Measurements from ENCODE around the gene CD46.

Gene CD46

DNA sequence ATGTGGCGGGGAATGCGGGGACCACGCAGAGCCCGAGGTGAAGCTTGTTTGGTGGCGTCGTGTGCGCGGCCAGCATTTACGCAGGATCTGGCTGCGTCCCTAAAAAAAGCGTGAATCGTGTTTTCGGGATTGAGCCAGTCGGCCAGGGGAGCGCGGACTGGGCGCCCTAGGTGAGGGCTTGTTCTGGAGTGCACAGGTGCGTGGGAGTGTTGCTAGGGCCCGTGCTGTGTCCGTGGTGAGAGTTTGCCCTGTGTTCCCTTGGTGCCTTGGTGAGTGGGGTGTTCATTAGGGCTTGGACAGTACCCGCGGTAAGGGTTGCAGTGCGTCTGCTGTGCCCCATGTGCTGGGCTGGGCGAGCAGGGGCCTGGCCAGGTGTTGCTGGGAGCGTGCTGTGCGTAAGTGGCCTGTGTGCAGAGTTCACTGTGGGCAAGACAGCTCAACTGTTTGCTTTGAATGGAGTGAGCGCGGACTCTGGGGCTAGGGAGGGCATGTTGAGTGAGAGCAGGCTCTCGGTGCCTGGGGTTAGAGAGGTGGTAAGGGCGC lies 673 bp downstream of the CD46 start:
- TF ChIP-seq, protein P1, sequence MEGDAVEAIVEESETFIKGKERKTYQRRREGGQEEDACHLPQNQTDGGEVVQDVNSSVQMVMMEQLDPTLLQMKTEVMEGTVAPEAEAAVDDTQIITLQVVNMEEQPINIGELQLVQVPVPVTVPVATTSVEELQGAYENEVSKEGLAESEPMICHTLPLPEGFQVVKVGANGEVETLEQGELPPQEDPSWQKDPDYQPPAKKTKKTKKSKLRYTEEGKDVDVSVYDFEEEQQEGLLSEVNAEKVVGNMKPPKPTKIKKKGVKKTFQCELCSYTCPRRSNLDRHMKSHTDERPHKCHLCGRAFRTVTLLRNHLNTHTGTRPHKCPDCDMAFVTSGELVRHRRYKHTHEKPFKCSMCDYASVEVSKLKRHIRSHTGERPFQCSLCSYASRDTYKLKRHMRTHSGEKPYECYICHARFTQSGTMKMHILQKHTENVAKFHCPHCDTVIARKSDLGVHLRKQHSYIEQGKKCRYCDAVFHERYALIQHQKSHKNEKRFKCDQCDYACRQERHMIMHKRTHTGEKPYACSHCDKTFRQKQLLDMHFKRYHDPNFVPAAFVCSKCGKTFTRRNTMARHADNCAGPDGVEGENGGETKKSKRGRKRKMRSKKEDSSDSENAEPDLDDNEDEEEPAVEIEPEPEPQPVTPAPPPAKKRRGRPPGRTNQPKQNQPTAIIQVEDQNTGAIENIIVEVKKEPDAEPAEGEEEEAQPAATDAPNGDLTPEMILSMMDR (IDR thresholded peaks at IDR 0.05; ENCODE audit: low read depth, low read length), result no peak
- Histone ChIP-seq H3K4me3 (ENCODE audit: low read depth, low read length) (peak overlapping the region; percentile 92), H3K36me3 (peaks cover 4% of the 10 kb centered on the region; the same call in 1 of the 2 replicates), H3K27me3 (no peaks in the 10 kb centered on the region), H3K4me1 (peaks cover 8% of the 10 kb centered on the region), H3K9me3 (no peaks in the 10 kb centered on the region)
- peak; percentile 39 for DNase-seq

DNA sequence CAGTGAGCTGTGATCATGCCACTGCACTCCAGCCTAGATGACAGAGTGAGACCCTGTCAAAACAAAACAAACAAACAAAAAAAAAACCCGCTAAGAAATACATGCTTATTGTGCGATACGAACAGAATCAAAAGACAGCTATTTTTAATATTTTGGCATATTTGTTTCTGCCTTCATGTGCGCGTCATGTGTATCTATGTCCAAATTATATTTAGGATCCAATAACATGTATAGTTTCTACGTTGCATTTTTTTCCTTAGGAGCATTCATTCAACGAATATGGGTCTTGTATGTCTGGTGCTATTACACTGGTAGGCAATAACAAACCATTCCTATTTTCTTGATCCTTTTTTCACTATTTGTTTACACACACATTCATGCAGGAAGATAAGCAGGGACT lies 1.8 kb downstream of the CD46 start:
- no peaks in the 10 kb centered on the region for H3K9me3 ChIP-seq
- H3K36me3 ChIP-seq, result peaks cover 15% of the 10 kb centered on the region
- H3K27me3 ChIP-seq, result no peaks in the 10 kb centered on the region
- no peak for DNase-seq
- TF ChIP-seq, protein P1 (IDR thresholded peaks at IDR 0.05; ENCODE audit: low read depth, low read length), result no peak
- peaks cover 8% of the 10 kb centered on the region for H3K4me1 ChIP-seq
- peak overlapping the region; percentile 92 for H3K4me3 ChIP-seq (ENCODE audit: low read depth, low read length)

DNA sequence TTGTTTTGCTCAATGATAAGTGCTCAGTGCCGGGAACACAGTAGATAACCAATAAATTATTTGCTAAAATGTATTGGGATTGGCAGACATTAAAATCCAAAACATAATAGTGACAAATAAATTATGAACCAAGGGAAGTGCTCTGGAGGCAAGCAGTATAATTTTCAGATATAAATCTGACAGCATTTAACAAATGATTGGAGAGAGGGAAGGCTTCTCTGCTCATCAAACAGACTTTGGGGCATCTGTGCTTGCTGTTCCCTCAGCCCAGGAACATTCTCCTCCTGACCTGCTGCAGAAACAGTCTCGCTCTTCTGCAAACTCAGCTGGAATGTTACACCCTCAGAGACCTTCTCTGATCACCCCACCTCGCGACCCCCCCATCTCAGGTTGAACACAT lies 2.2 kb downstream of the CD46 start:
- Histone ChIP-seq H3K4me1 (peaks cover 8% of the 10 kb centered on the region), H3K27me3 (no peaks in the 10 kb centered on the region), H3K4me3 (ENCODE audit: low read depth, low read length) (peak overlapping the region; percentile 92), H3K9me3 (no peaks in the 10 kb centered on the region), H3K36me3 (peaks cover 19% of the 10 kb centered on the region)
- TF ChIP-seq, protein P1 (IDR thresholded peaks at IDR 0.05; ENCODE audit: low read depth, low read length), result no peak
- DNase-seq, result no peak

DNA sequence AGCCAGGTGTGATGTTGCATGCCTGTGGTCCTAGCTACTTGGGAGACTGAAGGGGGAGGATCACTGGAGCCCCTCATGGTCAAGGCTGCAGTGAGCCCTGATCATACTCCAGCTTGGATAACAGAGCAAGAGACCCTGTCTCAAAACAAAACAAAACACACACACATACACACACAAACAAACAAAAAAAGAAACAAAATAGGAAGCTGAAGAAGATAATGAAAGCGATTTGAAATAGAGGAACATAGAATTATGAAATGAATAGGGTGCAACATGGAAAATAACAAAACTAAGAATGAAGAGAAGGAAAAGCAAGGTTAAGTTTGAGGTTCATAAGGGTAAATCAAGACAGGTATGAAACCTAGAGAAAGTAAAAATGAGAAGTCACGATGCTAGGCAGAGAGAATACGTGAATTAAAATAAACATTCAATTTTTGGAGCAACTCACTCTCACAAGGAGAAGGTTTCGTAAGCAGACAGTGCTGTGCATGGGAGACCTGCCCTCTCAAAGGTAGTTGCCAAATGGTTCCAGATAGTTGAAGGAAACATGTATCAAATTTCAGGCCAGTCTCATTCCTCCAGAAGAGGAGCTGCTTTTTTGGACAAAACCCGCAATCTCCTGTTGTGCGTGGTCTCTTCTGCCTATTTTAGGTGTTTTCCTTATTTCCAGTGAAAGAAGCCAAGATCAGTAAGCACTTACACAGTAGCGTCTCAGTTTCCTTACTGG lies 3.3 kb downstream of the CD46 start:
- Histone ChIP-seq H3K36me3 (peaks cover 28% of the 10 kb centered on the region), H3K27me3 (no peaks in the 10 kb centered on the region), H3K4me3 (ENCODE audit: low read depth, low read length) (no peak overlapping the region), H3K9me3 (no peaks in the 10 kb centered on the region), H3K4me1 (peaks cover 8% of the 10 kb centered on the region)
- TF ChIP-seq, protein P1 (IDR thresholded peaks at IDR 0.05; ENCODE audit: low read depth, low read length), result no peak
- no peak for DNase-seq

DNA sequence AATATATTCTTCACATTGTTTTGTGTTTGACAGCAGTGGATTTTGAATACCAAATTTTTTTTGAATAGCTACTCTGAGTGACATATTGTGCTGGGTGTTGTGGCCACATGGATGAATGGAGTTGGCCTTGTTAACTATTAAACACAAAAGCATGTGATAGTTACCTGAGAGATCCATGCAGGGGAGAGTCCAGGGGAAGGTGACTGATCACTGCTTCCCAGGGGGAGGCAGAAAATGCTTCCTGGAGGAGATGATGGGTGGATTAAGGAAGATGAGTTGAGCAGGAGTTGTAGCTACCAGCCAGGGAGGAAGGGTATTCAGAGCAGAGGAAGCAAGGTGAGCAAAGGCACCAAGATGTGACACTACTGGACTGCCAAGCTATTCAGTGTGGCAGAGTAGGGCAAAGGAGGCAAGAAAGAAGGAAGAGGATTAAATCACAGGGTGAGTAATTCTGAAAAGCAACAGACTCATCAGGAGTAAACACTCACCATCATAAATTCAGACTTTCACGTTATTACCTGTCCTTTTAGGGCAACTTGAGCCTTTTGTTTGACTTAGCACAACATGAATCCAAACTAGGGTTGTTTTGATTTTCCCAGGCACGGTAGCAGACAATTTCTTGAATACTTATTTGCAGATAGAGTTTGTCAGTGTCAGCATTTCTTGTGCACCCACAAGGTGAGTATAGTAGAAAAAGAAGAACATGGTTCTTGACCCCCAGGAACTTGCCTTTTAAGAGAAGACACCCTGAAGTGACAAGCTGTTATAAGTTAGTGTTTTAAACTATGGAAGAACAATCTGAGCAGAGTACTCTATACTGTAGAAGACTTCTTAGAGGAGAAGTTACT lies 4.2 kb downstream of the CD46 start:
- H3K4me1 ChIP-seq, result peaks cover 8% of the 10 kb centered on the region
- H3K27me3 ChIP-seq, result no peaks in the 10 kb centered on the region
- peaks cover 34% of the 10 kb centered on the region for H3K36me3 ChIP-seq
- H3K4me3 ChIP-seq (ENCODE audit: low read depth, low read length), result no peak overlapping the region
- no peak for DNase-seq
- TF ChIP-seq, protein P1 (IDR thresholded peaks at IDR 0.05; ENCODE audit: low read depth, low read length), result no peak
- no peaks in the 10 kb centered on the region for H3K9me3 ChIP-seq
